Tibial nerve (tissue), 4 donors: ENCODE results near the gene ANXA8L1.
"Not testable (repeated sequence)": the region's sequence is repeated elsewhere in the genome, so short reads cannot be mapped to it uniquely, and the experiment has no call there.

Experiments
- CTCF ChIP-seq, 5 experiments: fragments of 200-600 bp in 3 of 5; fragments of 450-650 bp in 2 of 5; sonication (generic) in 3 of 5; IDR thresholded peaks; one replicate each; pipeline ENCODE4 v1.5.1; 2016 to 2019; ENCODE audit warnings: antibody characterized with exemption in 5 of 5, mild to moderate bottlenecking in 3 of 5, moderate library complexity in 2 of 5
- EP300 ChIP-seq, 2 donors: sonication (generic); formaldehyde crosslinking; IDR thresholded peaks; one replicate each; pipeline ENCODE4 v1.6.1; 2017; ENCODE audit warnings: antibody characterized with exemption in 2 of 2, mild to moderate bottlenecking in 1 of 2

- TF ChIP-seq EP300, CTCF (IDR thresholded peaks at IDR 0.05): not testable (repeated sequence)
Measured at GRCh38 chr10:46374410-46374809, 1.2 kb upstream of the ANXA8L1 start.
